GM12874 (cell line): Measurements from ENCODE around the gene SLN.

ENCODE experiments used
- TF ChIP-seq, protein P1 (sequence below): IDR thresholded peaks from 2 replicates; pipeline ENCODE4 v1.5.1; 2011; ENCODE audit warnings: low read depth, mild to moderate bottlenecking, control low read depth, low read length, moderate library complexity; ENCODE audit not compliant: insufficient read depth

The SLN gene

GRCh38 chr11:107713009-107713408, 1.2 kb upstream of the SLN start:
- TF ChIP-seq, protein P1, sequence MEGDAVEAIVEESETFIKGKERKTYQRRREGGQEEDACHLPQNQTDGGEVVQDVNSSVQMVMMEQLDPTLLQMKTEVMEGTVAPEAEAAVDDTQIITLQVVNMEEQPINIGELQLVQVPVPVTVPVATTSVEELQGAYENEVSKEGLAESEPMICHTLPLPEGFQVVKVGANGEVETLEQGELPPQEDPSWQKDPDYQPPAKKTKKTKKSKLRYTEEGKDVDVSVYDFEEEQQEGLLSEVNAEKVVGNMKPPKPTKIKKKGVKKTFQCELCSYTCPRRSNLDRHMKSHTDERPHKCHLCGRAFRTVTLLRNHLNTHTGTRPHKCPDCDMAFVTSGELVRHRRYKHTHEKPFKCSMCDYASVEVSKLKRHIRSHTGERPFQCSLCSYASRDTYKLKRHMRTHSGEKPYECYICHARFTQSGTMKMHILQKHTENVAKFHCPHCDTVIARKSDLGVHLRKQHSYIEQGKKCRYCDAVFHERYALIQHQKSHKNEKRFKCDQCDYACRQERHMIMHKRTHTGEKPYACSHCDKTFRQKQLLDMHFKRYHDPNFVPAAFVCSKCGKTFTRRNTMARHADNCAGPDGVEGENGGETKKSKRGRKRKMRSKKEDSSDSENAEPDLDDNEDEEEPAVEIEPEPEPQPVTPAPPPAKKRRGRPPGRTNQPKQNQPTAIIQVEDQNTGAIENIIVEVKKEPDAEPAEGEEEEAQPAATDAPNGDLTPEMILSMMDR: no peak

DNA sequence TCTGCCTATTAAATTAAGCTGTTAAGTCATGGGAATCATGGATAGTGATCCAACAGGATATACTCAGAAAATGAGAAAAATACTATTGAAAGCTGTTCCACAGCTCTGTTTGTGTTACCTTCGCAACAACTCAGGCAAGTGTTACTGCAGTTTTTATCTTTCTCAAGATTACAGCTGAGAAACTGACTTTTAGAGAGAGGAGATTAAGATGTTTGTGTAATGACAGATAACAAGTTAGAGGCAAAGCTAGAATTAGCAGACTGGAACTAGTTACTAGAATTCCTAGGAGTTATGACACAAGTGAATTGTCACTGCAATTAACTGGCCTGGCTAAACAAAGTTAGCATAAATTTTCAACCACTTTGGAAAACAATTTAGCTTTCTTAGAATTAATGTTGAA, 1.6 kb downstream of the SLN start:
- TF ChIP-seq, protein P1: no peak

DNA sequence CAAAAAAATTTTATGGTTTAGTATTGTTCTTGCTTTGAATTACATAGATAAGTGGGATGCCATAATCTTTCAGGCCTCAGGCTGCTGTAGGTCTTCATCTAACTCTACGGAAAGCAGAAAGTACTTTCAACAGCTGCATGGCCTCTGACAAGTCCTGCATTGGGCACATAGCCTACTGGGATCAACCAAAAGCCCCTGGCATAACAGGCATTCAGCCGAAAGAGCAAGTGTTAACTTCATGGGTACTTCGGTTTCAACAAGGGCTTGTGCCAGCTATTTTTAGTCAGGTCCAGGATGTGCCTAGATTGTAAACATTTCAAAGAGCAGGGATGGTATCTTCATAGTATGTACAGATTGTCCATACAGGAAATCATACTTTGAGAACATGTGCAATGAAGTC, 3.1 kb downstream of the SLN start:
- TF ChIP-seq, protein P1: no peak

- TF ChIP-seq, protein P1: no peak
Measured at GRCh38 chr11:107707807-107708206, 4.0 kb downstream of the SLN start.

GRCh38 chr11:107707215-107707671, 4.6 kb downstream of the SLN start:
- TF ChIP-seq, protein P1: no peak

- TF ChIP-seq, protein P1: no peak
Measured at GRCh38 chr11:107706531-107706930, 5.3 kb downstream of the SLN start.

- TF ChIP-seq, protein P1: no peak
Measured at GRCh38 chr11:107705027-107705426, 6.8 kb downstream of the SLN start.

- TF ChIP-seq, protein P1: no peak
Measured at GRCh38 chr11:107704451-107704850, 7.4 kb downstream of the SLN start.
